SK-N-SH treated with all-trans-retinoic acid at 6 μM for 48 hours (cell line): ENCODE results near the gene TNIP1.

Source experiments
- ATAC-seq: fragments of 200-7000 bp; cut with Tn5 transposase; 3 replicates; pipeline ENCODE4 v1.9.1; 2020; ENCODE audit warnings: mild to moderate bottlenecking, moderate library complexity
- ARNTL ChIP-seq: fragments of 450-650 bp; formaldehyde crosslinking; IDR thresholded peaks from 2 replicates; pipeline ENCODE4 v1.5.0; 2020; ENCODE audit warnings: low read depth, mild to moderate bottlenecking, moderate library complexity, borderline replicate concordance
- BACH2 ChIP-seq: fragments of 250-450 bp; sonication (Bioruptor Pico); IDR thresholded peaks from 2 replicates; pipeline ENCODE4 v1.9.0; 2021; ENCODE audit warnings: mild to moderate bottlenecking, borderline replicate concordance
- CSDC2 ChIP-seq: fragments of 250-450 bp; sonication (Bioruptor Pico); IDR thresholded peaks from 2 replicates; pipeline ENCODE4 v1.5.0; 2020; ENCODE audit warnings: mild to moderate bottlenecking, moderate library complexity
- CSRNP3 ChIP-seq: fragments of 250-450 bp; sonication (Bioruptor Pico); IDR thresholded peaks from 2 replicates; pipeline ENCODE4 v1.5.1; 2021; ENCODE audit warnings: mild to moderate bottlenecking, moderate library complexity
- ESRRG ChIP-seq: fragments of 250-450 bp; sonication (Bioruptor Pico); IDR thresholded peaks from 2 replicates; pipeline ENCODE4 v1.6.1; 2021; ENCODE audit warnings: mild to moderate bottlenecking
- GLIS3 ChIP-seq: fragments of 250-450 bp; sonication (Bioruptor Pico); IDR thresholded peaks from 2 replicates; pipeline ENCODE4 v1.5.0; 2020; ENCODE audit warnings: mild to moderate bottlenecking, moderate library complexity
- ISL1 ChIP-seq: fragments of 250-450 bp; sonication (Bioruptor Pico); IDR thresholded peaks from 2 replicates; pipeline ENCODE4 v2.1.2; 2022; ENCODE audit warnings: mild to moderate bottlenecking, moderate library complexity
- OSR1 ChIP-seq: fragments of 250-450 bp; sonication (Bioruptor Pico); IDR thresholded peaks from 2 replicates; pipeline ENCODE4 v1.8.0; 2022; ENCODE audit warnings: moderate library complexity, mild to moderate bottlenecking, inconsistent platforms
- PATZ1 ChIP-seq: fragments of 250-450 bp; sonication (Bioruptor Pico); IDR thresholded peaks from 2 replicates; pipeline ENCODE4 v1.8.0; 2020; ENCODE audit warnings: mild to moderate bottlenecking, moderate library complexity, borderline replicate concordance
- PPARA ChIP-seq: fragments of 250-450 bp; sonication (Bioruptor Pico); IDR thresholded peaks from 2 replicates; pipeline ENCODE4 v1.5.0; 2020; ENCODE audit warnings: mild to moderate bottlenecking, borderline replicate concordance
- RARB ChIP-seq: fragments of 250-450 bp; sonication (Bioruptor Pico); IDR thresholded peaks from 2 replicates; pipeline ENCODE4 v1.8.0; 2021; ENCODE audit warnings: mild to moderate bottlenecking, moderate library complexity
- SNAI2 ChIP-seq: fragments of 250-450 bp; sonication (Bioruptor Pico); IDR thresholded peaks from 2 replicates; pipeline ENCODE4 v1.5.0; 2020; ENCODE audit warnings: mild to moderate bottlenecking, moderate library complexity
- TCF4 ChIP-seq: fragments of 250-450 bp; sonication (Bioruptor Pico); IDR thresholded peaks from 2 replicates; pipeline ENCODE4 v1.8.0; 2021; ENCODE audit warnings: mild to moderate bottlenecking, moderate library complexity, borderline replicate concordance
- TSHZ2 ChIP-seq: fragments of 250-450 bp; sonication (Bioruptor Pico); IDR thresholded peaks from 2 replicates; pipeline ENCODE4 v1.5.0; 2020; ENCODE audit warnings: mild to moderate bottlenecking, moderate library complexity
- ZC3H10 ChIP-seq: fragments of 250-450 bp; sonication (Bioruptor Pico); IDR thresholded peaks from 2 replicates; pipeline ENCODE4 v1.5.1; 2021; ENCODE audit warnings: mild to moderate bottlenecking, moderate library complexity
- ZFP3 ChIP-seq: fragments of 250-450 bp; sonication (Bioruptor Pico); IDR thresholded peaks from 2 replicates; pipeline ENCODE4 v1.5.0; 2020; ENCODE audit warnings: mild to moderate bottlenecking, moderate library complexity
- ZFP30 ChIP-seq: fragments of 450-650 bp; formaldehyde crosslinking; IDR thresholded peaks from 2 replicates; pipeline ENCODE4 v1.5.0; 2022; ENCODE audit warnings: mild to moderate bottlenecking, moderate library complexity
- ZNF565 ChIP-seq: fragments of 450-650 bp; formaldehyde crosslinking; conservative IDR thresholded peaks from 2 replicates; pipeline ENCODE4 v1.5.0; 2020; ENCODE audit warnings: low read depth, mild to moderate bottlenecking, moderate library complexity
- ZNF70 ChIP-seq: fragments of 450-650 bp; formaldehyde crosslinking; IDR thresholded peaks from 2 replicates; pipeline ENCODE4 v1.5.0; 2020; ENCODE audit warnings: mild to moderate bottlenecking, moderate library complexity
- ZNF8 ChIP-seq: fragments of 450-650 bp; formaldehyde crosslinking; IDR thresholded peaks from 2 replicates; pipeline ENCODE4 v1.5.0; 2020; ENCODE audit warnings: mild to moderate bottlenecking, moderate library complexity
- TF ChIP-seq, protein P1 (sequence below): fragments of 250-450 bp; sonication (Bioruptor Pico); IDR thresholded peaks from 2 replicates; pipeline ENCODE4 v1.8.0; 2021; ENCODE audit warnings: low read depth, mild to moderate bottlenecking, moderate library complexity, borderline replicate concordance
- TF ChIP-seq, protein P2 (sequence below): fragments of 250-450 bp; sonication (Bioruptor Pico); IDR thresholded peaks from 2 replicates; pipeline ENCODE4 v1.5.1; 2020; ENCODE audit warnings: low read depth, mild to moderate bottlenecking, moderate library complexity

Gene TNIP1

GRCh38 chr5:151100681-151101080 lies 19.8 kb upstream of the TNIP1 start (continued):
- TF ChIP-seq CSRNP3: no peak
- TF ChIP-seq RARB (CRISPR knock-in tag): no peak
- no peak for TF ChIP-seq SNAI2 (CRISPR knock-in tag)
- no peak for TF ChIP-seq TCF4 (CRISPR knock-in tag)
- no peak for TF ChIP-seq ZFP3 (CRISPR knock-in tag)
- TF ChIP-seq, all 23 proteins: peak for 0

DNA sequence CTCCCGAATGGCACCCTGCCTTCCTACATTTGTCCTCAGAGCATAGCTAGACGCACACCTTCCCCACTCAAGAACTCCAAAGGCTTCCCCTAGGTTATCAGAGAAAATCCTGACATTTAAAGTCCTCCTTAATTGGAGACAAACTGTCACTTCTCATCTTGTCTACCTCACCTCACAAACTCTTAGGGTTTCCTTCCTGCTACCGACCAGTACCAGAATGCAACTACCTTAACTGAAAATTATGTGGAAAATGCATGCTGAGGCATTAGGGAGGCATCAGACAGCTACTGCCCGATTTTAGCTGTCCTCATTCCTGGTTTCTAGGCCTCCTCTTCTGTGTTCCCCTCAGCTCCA lies 17.9 kb upstream of the TNIP1 start:
- ATAC-seq: no peak
- TF ChIP-seq GLIS3 (CRISPR knock-in tag): no peak
- no peak for TF ChIP-seq ARNTL
- no peak for TF ChIP-seq RARB (CRISPR knock-in tag)
- no peak for TF ChIP-seq CSDC2 (CRISPR knock-in tag)
- TF ChIP-seq ZFP30: no peak
- TF ChIP-seq, all 23 proteins: peak for 0

GRCh38 chr5:151097820-151098767 lies 17.3 kb upstream of the TNIP1 start:
- no peak for TF ChIP-seq ZFP3 (CRISPR knock-in tag)
- TF ChIP-seq TSHZ2 (CRISPR knock-in tag): no peak
- TF ChIP-seq ZNF70 (CRISPR knock-in tag): no peak
- TF ChIP-seq ESRRG (CRISPR knock-in tag): no peak
- no peak for TF ChIP-seq ZC3H10
- TF ChIP-seq RARB (CRISPR knock-in tag): no peak
- TF ChIP-seq, protein P1, sequence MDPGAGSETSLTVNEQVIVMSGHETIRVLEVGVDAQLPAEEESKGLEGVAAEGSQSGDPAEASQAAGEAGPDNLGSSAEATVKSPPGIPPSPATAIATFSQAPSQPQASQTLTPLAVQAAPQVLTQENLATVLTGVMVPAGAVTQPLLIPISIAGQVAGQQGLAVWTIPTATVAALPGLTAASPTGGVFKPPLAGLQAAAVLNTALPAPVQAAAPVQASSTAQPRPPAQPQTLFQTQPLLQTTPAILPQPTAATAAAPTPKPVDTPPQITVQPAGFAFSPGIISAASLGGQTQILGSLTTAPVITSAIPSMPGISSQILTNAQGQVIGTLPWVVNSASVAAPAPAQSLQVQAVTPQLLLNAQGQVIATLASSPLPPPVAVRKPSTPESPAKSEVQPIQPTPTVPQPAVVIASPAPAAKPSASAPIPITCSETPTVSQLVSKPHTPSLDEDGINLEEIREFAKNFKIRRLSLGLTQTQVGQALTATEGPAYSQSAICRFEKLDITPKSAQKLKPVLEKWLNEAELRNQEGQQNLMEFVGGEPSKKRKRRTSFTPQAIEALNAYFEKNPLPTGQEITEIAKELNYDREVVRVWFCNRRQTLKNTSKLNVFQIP (CRISPR knock-in tag): no peak
- TF ChIP-seq, protein P2, sequence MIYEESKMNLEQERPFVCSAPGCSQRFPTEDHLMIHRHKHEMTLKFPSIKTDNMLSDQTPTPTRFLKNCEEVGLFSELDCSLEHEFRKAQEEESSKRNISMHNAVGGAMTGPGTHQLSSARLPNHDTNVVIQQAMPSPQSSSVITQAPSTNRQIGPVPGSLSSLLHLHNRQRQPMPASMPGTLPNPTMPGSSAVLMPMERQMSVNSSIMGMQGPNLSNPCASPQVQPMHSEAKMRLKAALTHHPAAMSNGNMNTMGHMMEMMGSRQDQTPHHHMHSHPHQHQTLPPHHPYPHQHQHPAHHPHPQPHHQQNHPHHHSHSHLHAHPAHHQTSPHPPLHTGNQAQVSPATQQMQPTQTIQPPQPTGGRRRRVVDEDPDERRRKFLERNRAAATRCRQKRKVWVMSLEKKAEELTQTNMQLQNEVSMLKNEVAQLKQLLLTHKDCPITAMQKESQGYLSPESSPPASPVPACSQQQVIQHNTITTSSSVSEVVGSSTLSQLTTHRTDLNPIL (CRISPR knock-in tag): no peak
- TF ChIP-seq ZNF565 (CRISPR knock-in tag): no peak
- no peak for TF ChIP-seq GLIS3 (CRISPR knock-in tag)
- no peak for TF ChIP-seq BACH2 (CRISPR knock-in tag)
- TF ChIP-seq ZNF8 (CRISPR knock-in tag): no peak
- TF ChIP-seq ISL1 (CRISPR knock-in tag): no peak
- no peak for TF ChIP-seq PATZ1 (CRISPR knock-in tag)
- no peak for TF ChIP-seq PPARA
- no peak for TF ChIP-seq OSR1 (CRISPR knock-in tag)
- no peak for TF ChIP-seq TCF4 (CRISPR knock-in tag)
- no peak for TF ChIP-seq CSDC2 (CRISPR knock-in tag)
- TF ChIP-seq SNAI2 (CRISPR knock-in tag): no peak
- no peak for ATAC-seq
